Right lobe of liver (tissue), 6 donors: ENCODE results near the gene MAGEB17. TPM values are rescaled to one million over a fixed set of nuclear protein-coding genes. Genes with fewer than 3 reads are reported as not detected.
"Not testable (repeated sequence)": the region's sequence is repeated elsewhere in the genome, so short reads cannot be mapped to it uniquely, and the experiment has no call there.

Experiments
- ATAC-seq, 4 donors: fragments of 200-7000 bp; cut with Tn5 transposase; one replicate each; pipeline ENCODE4 v1.9.1; 2020; ENCODE audit warnings: mild to moderate bottlenecking in 4 of 4, moderate library complexity in 4 of 4
- DNase-seq, 3 donors: peaks; one replicate each; pipeline ENCODE4 v3.0.0-alpha.2; 2020
- H3K27ac ChIP-seq, 3 donors: fragments of 200-600 bp; one replicate each; pipeline ENCODE4 v1.8.0; 2022
- H3K27me3 ChIP-seq, 2 donors: fragments of 200-600 bp; one replicate each; pipeline ENCODE4 v1.8.0; 2022
- H3K36me3 ChIP-seq, 4 donors: fragments of 200-600 bp; sonication (generic) in 1 of 4; one replicate each; pipeline versions ENCODE4 v1.5.1 to v1.8.0; 2017 to 2022; ENCODE audit warnings: control low read depth in 1 of 4
- H3K4me1 ChIP-seq, 4 donors: fragments of 200-600 bp; sonication (generic) in 1 of 4; one replicate each; pipeline versions ENCODE4 v1.5.1 to v1.8.0; 2017 to 2022; ENCODE audit warnings: control low read depth in 1 of 4
- H3K4me3 ChIP-seq, 3 donors: fragments of 200-600 bp; one replicate each; pipeline ENCODE4 v1.8.0; 2022
- H3K9me3 ChIP-seq, 4 donors: fragments of 200-600 bp; sonication (generic) in 1 of 4; one replicate each; pipeline versions ENCODE4 v1.5.1 to v1.8.0; 2017 to 2022; ENCODE audit warnings: control low read depth in 1 of 4
- CTCF ChIP-seq, 4 donors: fragments of 200-600 bp in 3 of 4; fragments of 450-650 bp in 1 of 4; IDR thresholded peaks; one replicate each; pipeline versions ENCODE4 v1.5.1 to v1.8.0; 2016 to 2022; ENCODE audit warnings: antibody characterized with exemption in 4 of 4, mild to moderate bottlenecking in 2 of 4
- POLR2A ChIP-seq: fragments of 450-650 bp; IDR thresholded peaks from one replicate; pipeline ENCODE4 v1.6.1; 2017; ENCODE audit warnings: antibody characterized with exemption, mild to moderate bottlenecking
- WGBS: methylation state at CpG from one replicate; pipeline ENCODE4 v1.1.6; 2018; ENCODE audit warnings: low coverage, low lambda C conversion rate; ENCODE audit not compliant: insufficient coverage; ENCODE audit errors: missing lambda C conversion rate; 5-methylcytosine and 5-hydroxymethylcytosine counted together
- intact Hi-C, 2 donors: fragments of 100-400 bp; cut with DNase I; formaldehyde crosslinking; loops; one replicate each; pipeline versions ENCODE4 v1.11.2 to v1.14.1; 2022
- total RNA-seq, 6 experiments: library from RNA; depleted of rRNA in 2 of 6; stranded (reverse); fragments of >200 nt in 2 of 6; fragmentation: NEBNext Ultra II Directional in 3 of 6; extraction: Animal tissue kit (Norgen Biotek cat#: 25700) in 3 of 6; gene quantifications; one replicate each; pipeline versions ENCODE4 v1.1.0 to v1.2.4, GENCODE V29; 2016 to 2023
- donor health status: DM: no; HTN: yes; CAD: no.
- donor health status: DM: no; HTN: no; CAD: no.
- donor health status: DM: no; HTN: no; CAD: no.
- donor health status: DM: no; HTN: yes; CAD: no.
- donor health status: DM: no; HTN: yes; CAD: no.

Gene MAGEB17
- total RNA-seq, 6 experiments from 2014 or later: not detected

- DNase-seq (no peak), ATAC-seq (no peak)
- TF ChIP-seq POLR2A (no peak), CTCF (IDR thresholded peaks at IDR 0.05) (no peak)
- no peaks in the 10 kb centered on the region for H3K9me3 ChIP-seq
- H3K27ac ChIP-seq: no peak overlapping the region
- H3K36me3 ChIP-seq: no peaks in the 10 kb centered on the region
- intact Hi-C loops: no loop called here
- H3K4me3 ChIP-seq: no peak overlapping the region
- no peaks in the 10 kb centered on the region for H3K27me3 ChIP-seq
- WGBS: 71% methylated on average over 4 of the region's 4 CpGs
- no peaks in the 10 kb centered on the region for H3K4me1 ChIP-seq
These were observed 25.6 kb upstream of the MAGEB17 start for GRCh38 chrX:16141422-16142245.

- H3K27me3 ChIP-seq: no peaks in the 10 kb centered on the region
- no peaks in the 10 kb centered on the region for H3K9me3 ChIP-seq
- intact Hi-C loops: no loop called here
- TF ChIP-seq POLR2A (no peak), CTCF (IDR thresholded peaks at IDR 0.05) (no peak)
- no peak overlapping the region for H3K27ac ChIP-seq
- DNase-seq (no peak), ATAC-seq (no peak)
- no peaks in the 10 kb centered on the region for H3K36me3 ChIP-seq
- no peaks in the 10 kb centered on the region for H3K4me1 ChIP-seq
- H3K4me3 ChIP-seq: no peak overlapping the region
These were observed 25.1 kb upstream of the MAGEB17 start for GRCh38 chrX:16142246-16142558.

GRCh38 chrX:16143968-16144367 is 23.3 kb upstream of the MAGEB17 start:
- intact Hi-C loops: no loop called here
- DNase-seq (no peak), ATAC-seq (no peak)
- no peaks in the 10 kb centered on the region for H3K36me3 ChIP-seq
- TF ChIP-seq CTCF (IDR thresholded peaks at IDR 0.05): no peak
- no peaks in the 10 kb centered on the region for H3K27me3 ChIP-seq
- H3K27ac ChIP-seq: no peak overlapping the region
- no peak overlapping the region for H3K4me3 ChIP-seq
- H3K4me1 ChIP-seq: no peaks in the 10 kb centered on the region
- H3K9me3 ChIP-seq: no peaks in the 10 kb centered on the region

GRCh38 chrX:16144420-16144819 is 22.9 kb upstream of the MAGEB17 start:
- 27% methylated on average over 2 of the region's 2 CpGs for WGBS
- TF ChIP-seq CTCF (IDR thresholded peaks at IDR 0.05) (no peak), POLR2A (no peak)
- Histone ChIP-seq H3K4me3 (no peak overlapping the region), H3K9me3 (no peaks in the 10 kb centered on the region), H3K27ac (no peak overlapping the region), H3K36me3 (no peaks in the 10 kb centered on the region), H3K27me3 (no peaks in the 10 kb centered on the region), H3K4me1 (no peaks in the 10 kb centered on the region)
- intact Hi-C loops: no loop called here
- DNase-seq (no peak), ATAC-seq (no peak)

- H3K27ac ChIP-seq, intact Hi-C loops: not testable (repeated sequence)
- 43% methylated on average over 1 of the region's 1 CpG for WGBS
These were observed 22.2 kb upstream of the MAGEB17 start for GRCh38 chrX:16145093-16145492.

More at GRCh38 chrX:16145093-16145492, 22.2 kb upstream of the MAGEB17 start:
- H3K4me3 ChIP-seq, H3K27me3 ChIP-seq, H3K9me3 ChIP-seq, ATAC-seq, H3K4me1 ChIP-seq, DNase-seq, H3K36me3 ChIP-seq: not testable (repeated sequence)
